SU-DHL-6 (cell line): ENCODE data around the gene HAUS7.

Source experiments
- EZH2phosphoT487 ChIP-seq: fragments of 200-600 bp; sonication (generic), shearing (Covaris generic); conservative IDR thresholded peaks from 2 replicates; pipeline ENCODE4 v1.6.1; 2018; ENCODE audit warnings: mild to moderate bottlenecking, antibody characterized with exemption, low read length, moderate library complexity, mixed read lengths
- TF ChIP-seq, protein P1 (sequence below): fragments of 200-600 bp; sonication (generic); IDR thresholded peaks from one replicate; pipeline ENCODE4 v1.5.1; 2017; ENCODE audit warnings: antibody characterized with exemption, mild to moderate bottlenecking, low read length, moderate library complexity; ENCODE audit not compliant: insufficient read depth, poor library complexity, severe bottlenecking

DNA sequence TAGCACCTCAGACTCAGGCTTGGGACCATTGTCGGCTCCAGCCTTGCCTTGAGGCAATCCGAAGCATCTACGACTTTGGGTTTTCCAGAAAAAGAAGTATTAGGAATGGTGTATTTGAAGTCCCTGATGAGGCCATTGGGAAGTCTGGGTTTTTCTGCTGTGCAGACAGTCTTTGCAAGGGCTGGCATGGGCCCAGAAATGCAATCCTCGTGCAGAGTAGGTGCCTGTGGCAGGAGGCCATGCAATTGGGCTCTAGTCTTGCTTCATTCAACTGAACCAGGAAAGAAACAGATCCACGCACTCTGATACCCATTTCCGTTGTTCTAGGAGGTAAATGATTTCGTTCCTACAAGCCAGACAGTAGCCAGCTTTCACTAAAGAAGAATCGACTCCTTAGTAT, 46.7 kb downstream of the HAUS7 start:
- TF ChIP-seq, protein P1, sequence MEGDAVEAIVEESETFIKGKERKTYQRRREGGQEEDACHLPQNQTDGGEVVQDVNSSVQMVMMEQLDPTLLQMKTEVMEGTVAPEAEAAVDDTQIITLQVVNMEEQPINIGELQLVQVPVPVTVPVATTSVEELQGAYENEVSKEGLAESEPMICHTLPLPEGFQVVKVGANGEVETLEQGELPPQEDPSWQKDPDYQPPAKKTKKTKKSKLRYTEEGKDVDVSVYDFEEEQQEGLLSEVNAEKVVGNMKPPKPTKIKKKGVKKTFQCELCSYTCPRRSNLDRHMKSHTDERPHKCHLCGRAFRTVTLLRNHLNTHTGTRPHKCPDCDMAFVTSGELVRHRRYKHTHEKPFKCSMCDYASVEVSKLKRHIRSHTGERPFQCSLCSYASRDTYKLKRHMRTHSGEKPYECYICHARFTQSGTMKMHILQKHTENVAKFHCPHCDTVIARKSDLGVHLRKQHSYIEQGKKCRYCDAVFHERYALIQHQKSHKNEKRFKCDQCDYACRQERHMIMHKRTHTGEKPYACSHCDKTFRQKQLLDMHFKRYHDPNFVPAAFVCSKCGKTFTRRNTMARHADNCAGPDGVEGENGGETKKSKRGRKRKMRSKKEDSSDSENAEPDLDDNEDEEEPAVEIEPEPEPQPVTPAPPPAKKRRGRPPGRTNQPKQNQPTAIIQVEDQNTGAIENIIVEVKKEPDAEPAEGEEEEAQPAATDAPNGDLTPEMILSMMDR, result no peak
- no peak for TF ChIP-seq EZH2phosphoT487
